AG04449 (cell line): ENCODE data around the gene RNASE12.

Experiments
- CTCF ChIA-PET: fragments of 350-600 bp; formaldehyde crosslinking; extraction: SDS; loops from one replicate; lab custom pipeline; 2021; ENCODE audit warnings: antibody characterized with exemption; lab: Yijun Ruan, JAX
- POLR2A ChIA-PET: fragments of 400-600, 350-600 bp; formaldehyde crosslinking; extraction: SDS; loops from one replicate; lab custom pipeline; 2020; ENCODE audit warnings: antibody characterized with exemption, inconsistent platforms; lab: Yijun Ruan, JAX
- DNase-seq: peaks from one replicate; pipeline ENCODE4 v3.0.0-alpha.2; 2010; ENCODE audit warnings: low read depth, low spot score
- H3K4me3 ChIP-seq: 2 replicates; pipeline ENCODE4 v1.5.1; 2011; ENCODE audit warnings: low read depth, mild to moderate bottlenecking, control low read depth, low read length
- TF ChIP-seq, protein P1 (sequence below): IDR thresholded peaks from one replicate; pipeline ENCODE4 v1.5.1; 2011; ENCODE audit warnings: mild to moderate bottlenecking, moderate library complexity, low read length, control low read depth, inconsistent platforms; ENCODE audit not compliant: insufficient read depth; ENCODE audit errors: missing control alignments

The RNASE12 gene

DNA sequence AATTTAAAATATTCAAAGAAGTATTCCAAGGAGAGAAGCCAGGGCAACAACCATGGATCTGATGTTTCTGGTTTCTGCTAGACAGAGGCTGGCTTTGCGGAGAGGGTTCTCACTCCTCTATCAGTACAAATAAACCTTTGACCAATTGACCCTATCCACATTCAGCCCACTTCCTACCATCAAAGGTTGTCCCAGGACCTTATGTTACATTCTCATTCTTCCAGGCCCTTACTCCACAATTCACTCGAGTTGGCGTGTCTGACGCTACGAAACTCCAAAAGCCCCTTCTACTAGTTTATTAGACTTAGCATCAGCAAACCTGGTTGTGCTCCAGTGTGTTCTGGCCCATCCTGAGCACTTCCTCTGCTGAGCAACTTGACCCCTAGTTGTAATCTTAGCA lies 24.8 kb upstream of the RNASE12 start:
- TF ChIP-seq, protein P1, sequence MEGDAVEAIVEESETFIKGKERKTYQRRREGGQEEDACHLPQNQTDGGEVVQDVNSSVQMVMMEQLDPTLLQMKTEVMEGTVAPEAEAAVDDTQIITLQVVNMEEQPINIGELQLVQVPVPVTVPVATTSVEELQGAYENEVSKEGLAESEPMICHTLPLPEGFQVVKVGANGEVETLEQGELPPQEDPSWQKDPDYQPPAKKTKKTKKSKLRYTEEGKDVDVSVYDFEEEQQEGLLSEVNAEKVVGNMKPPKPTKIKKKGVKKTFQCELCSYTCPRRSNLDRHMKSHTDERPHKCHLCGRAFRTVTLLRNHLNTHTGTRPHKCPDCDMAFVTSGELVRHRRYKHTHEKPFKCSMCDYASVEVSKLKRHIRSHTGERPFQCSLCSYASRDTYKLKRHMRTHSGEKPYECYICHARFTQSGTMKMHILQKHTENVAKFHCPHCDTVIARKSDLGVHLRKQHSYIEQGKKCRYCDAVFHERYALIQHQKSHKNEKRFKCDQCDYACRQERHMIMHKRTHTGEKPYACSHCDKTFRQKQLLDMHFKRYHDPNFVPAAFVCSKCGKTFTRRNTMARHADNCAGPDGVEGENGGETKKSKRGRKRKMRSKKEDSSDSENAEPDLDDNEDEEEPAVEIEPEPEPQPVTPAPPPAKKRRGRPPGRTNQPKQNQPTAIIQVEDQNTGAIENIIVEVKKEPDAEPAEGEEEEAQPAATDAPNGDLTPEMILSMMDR: no peak
- ChIA-PET POLR2A (no interaction called here), CTCF (interaction anchor here (1.0 kb wide), 1 partner anchor 75 kb away, joined by 4 read pairs; no protein-coding TSS in a partner anchor)

GRCh38 chr14:20614038-20614840 lies 23.1 kb upstream of the RNASE12 start:
- CTCF ChIA-PET: interaction anchor here (0.6 to 3.5 kb wide), 13 partner anchors 9 to 359 kb away, joined by 3 to 27 read pairs (median 5); partner anchors contain the start of genes PIP4P1 and RNASE4
- POLR2A ChIA-PET: interaction anchor here (1.6 to 1.8 kb wide), 3 partner anchors 67 to 271 kb away, joined by 10 to 17 read pairs (median 12); partner anchors contain the start of genes PARP2 and RNASE4
- peak overlapping the region; percentile 70 for H3K4me3 ChIP-seq
- TF ChIP-seq, protein P1: no peak
- no peak for DNase-seq

More for the DNA sequence above, 24.8 kb upstream of the RNASE12 start:
- no peak for DNase-seq
- no peak overlapping the region for H3K4me3 ChIP-seq

GRCh38 chr14:20613094-20614037 lies 22.2 kb upstream of the RNASE12 start:
- CTCF ChIA-PET: interaction anchor here (0.6 to 3.5 kb wide), 26 partner anchors 10 to 493 kb away, joined by 3 to 27 read pairs (median 4); partner anchors contain the start of genes ANG, PARP2, PIP4P1 and RNASE4
- POLR2A ChIA-PET: interaction anchor here (0.8 to 1.8 kb wide), 6 partner anchors 9 to 270 kb away, joined by 3 to 17 read pairs (median 6); partner anchors contain the start of genes PARP2 and RNASE4
- peak; percentile 98 for DNase-seq
- TF ChIP-seq, protein P1: peak; percentile 68
- peak overlapping the region; percentile 70 for H3K4me3 ChIP-seq

GRCh38 chr14:20612403-20612802 lies 21.2 kb upstream of the RNASE12 start:
- no peak overlapping the region for H3K4me3 ChIP-seq
- ChIA-PET CTCF (interaction anchor here (0.8 to 3.5 kb wide), 16 partner anchors 10 to 284 kb away, joined by 3 to 27 read pairs (median 8); partner anchors contain the start of genes PARP2 and RNASE4), POLR2A (interaction anchor here (1.6 to 1.8 kb wide), 3 partner anchors 69 to 269 kb away, joined by 10 to 17 read pairs (median 12); partner anchors contain the start of genes PARP2 and RNASE4)
- no peak for DNase-seq
- TF ChIP-seq, protein P1: no peak

GRCh38 chr14:20611277-20611676 lies 20.1 kb upstream of the RNASE12 start:
- ChIA-PET CTCF (interaction anchor here (0.9 to 7.8 kb wide), 7 partner anchors 11 to 282 kb away, joined by 4 to 161 read pairs (median 41); partner anchors contain the start of genes ANG, CCNB1IP1, RNASE4 and TEP1), POLR2A (interaction anchor here (1.4 kb wide), 1 partner anchor 72 kb away, joined by 4 read pairs; no protein-coding TSS in a partner anchor)
- DNase-seq: no peak
- TF ChIP-seq, protein P1: no peak
- H3K4me3 ChIP-seq: no peak overlapping the region
